ENCODE results near the gene BDKRB1. TPM values are rescaled to one million over a fixed set of nuclear protein-coding genes. Genes with fewer than 3 reads are reported as not detected.

The BDKRB1 gene
- polyA plus RNA-seq, 2 of the 4 experiments (the other 2 are of a cell fraction) = 2.8 to 3.5 TPM

GRCh38 chr14:96249029-96249428, 7.0 kb upstream of the BDKRB1 start (continued):
- TF ChIP-seq ZNF302 (CRISPR knock-in tag; IDR thresholded peaks at IDR 0.05) (no peak), FOXS1 (CRISPR knock-in tag; IDR thresholded peaks at IDR 0.05) (no peak), EP300 (IDR thresholded peaks at IDR 0.05) (peak; percentile 84 to 85; a peak in 3 of 5 replicates), BHLHE40 (IDR thresholded peaks at IDR 0.05; ENCODE audit: low read depth, low read length) (no peak), PBX3 (IDR thresholded peaks at IDR 0.05) (no peak), HOXA7 (CRISPR knock-in tag; IDR thresholded peaks at IDR 0.05) (no peak), HDAC2 (IDR thresholded peaks at IDR 0.05) (no peak), CBX8 (IDR thresholded peaks at IDR 0.05) (no peak), ZC3H11A (IDR thresholded peaks at IDR 0.05) (no peak), E2F6 (IDR thresholded peaks at IDR 0.05; ENCODE audit: borderline replicate concordance, low read depth) (no peak), EHMT2 (IDR thresholded peaks at IDR 0.05; ENCODE audit: low read depth) (no peak), KDM1A (IDR thresholded peaks at IDR 0.05; ENCODE audit: low read depth) (no peak), JUNB (IDR thresholded peaks at IDR 0.05) (peak; percentile 77), SREBF2 (IDR thresholded peaks at IDR 0.05) (no peak), SMC3 (IDR thresholded peaks at IDR 0.05) (peak; percentile 18; the same call in 1 of the 3 replicates), ATOH8 (CRISPR knock-in tag; IDR thresholded peaks at IDR 0.05; ENCODE audit: low read depth) (no peak), RNF2 (IDR thresholded peaks at IDR 0.05; ENCODE audit: borderline replicate concordance, low read depth) (no peak), HES2 (IDR thresholded peaks at IDR 0.05) (peak; percentile 91), EHF (CRISPR knock-in tag; IDR thresholded peaks at IDR 0.05) (no peak), MAX (IDR thresholded peaks at IDR 0.05) (peak; percentile 36; the same call in 1 of the 2 replicates), REST (IDR thresholded peaks at IDR 0.05) (no peak), JUN (IDR thresholded peaks at IDR 0.05) (peak; percentile 61 to 68; a peak in 3 of 5 replicates), HOXB13 (CRISPR knock-in tag; IDR thresholded peaks at IDR 0.05; ENCODE audit: low read depth) (no peak), ESRRA (IDR thresholded peaks at IDR 0.05; ENCODE audit: borderline replicate concordance, low read length) (no peak), NPAS2 (CRISPR knock-in tag; IDR thresholded peaks at IDR 0.05; ENCODE audit: borderline replicate concordance) (no peak), BCL3 (IDR thresholded peaks at IDR 0.05) (peak; percentile 76; the same call in 1 of the 3 replicates), MAFK (IDR thresholded peaks at IDR 0.05; ENCODE audit: partially characterized antibody) (peak; percentile 85)
